Right lobe of liver (tissue), 6 donors: Measurements from ENCODE around the gene FGFR2. TPM values are rescaled to one million over a fixed set of nuclear protein-coding genes. Genes with fewer than 3 reads are reported as not detected.

Source experiments
- ATAC-seq, 4 donors: fragments of 200-7000 bp; cut with Tn5 transposase; one replicate each; pipeline ENCODE4 v1.9.1; 2020; ENCODE audit warnings: mild to moderate bottlenecking in 4 of 4, moderate library complexity in 4 of 4
- DNase-seq, 3 donors: peaks; one replicate each; pipeline ENCODE4 v3.0.0-alpha.2; 2020
- H3K27ac ChIP-seq, 3 donors: fragments of 200-600 bp; one replicate each; pipeline ENCODE4 v1.8.0; 2022
- H3K27me3 ChIP-seq, 2 donors: fragments of 200-600 bp; one replicate each; pipeline ENCODE4 v1.8.0; 2022
- H3K36me3 ChIP-seq, 4 donors: fragments of 200-600 bp; sonication (generic) in 1 of 4; one replicate each; pipeline versions ENCODE4 v1.5.1 to v1.8.0; 2017 to 2022; ENCODE audit warnings: control low read depth in 1 of 4
- H3K4me1 ChIP-seq, 4 donors: fragments of 200-600 bp; sonication (generic) in 1 of 4; one replicate each; pipeline versions ENCODE4 v1.5.1 to v1.8.0; 2017 to 2022; ENCODE audit warnings: control low read depth in 1 of 4
- H3K4me3 ChIP-seq, 3 donors: fragments of 200-600 bp; one replicate each; pipeline ENCODE4 v1.8.0; 2022
- H3K9me3 ChIP-seq, 4 donors: fragments of 200-600 bp; sonication (generic) in 1 of 4; one replicate each; pipeline versions ENCODE4 v1.5.1 to v1.8.0; 2017 to 2022; ENCODE audit warnings: control low read depth in 1 of 4
- CTCF ChIP-seq, 4 donors: fragments of 200-600 bp in 3 of 4; fragments of 450-650 bp in 1 of 4; IDR thresholded peaks; one replicate each; pipeline versions ENCODE4 v1.5.1 to v1.8.0; 2016 to 2022; ENCODE audit warnings: antibody characterized with exemption in 4 of 4, mild to moderate bottlenecking in 2 of 4
- POLR2A ChIP-seq: fragments of 450-650 bp; IDR thresholded peaks from one replicate; pipeline ENCODE4 v1.6.1; 2017; ENCODE audit warnings: antibody characterized with exemption, mild to moderate bottlenecking
- WGBS: methylation state at CpG from one replicate; pipeline ENCODE4 v1.1.6; 2018; ENCODE audit warnings: low coverage, low lambda C conversion rate; ENCODE audit not compliant: insufficient coverage; ENCODE audit errors: missing lambda C conversion rate; 5-methylcytosine and 5-hydroxymethylcytosine counted together
- intact Hi-C, 2 donors: fragments of 100-400 bp; cut with DNase I; formaldehyde crosslinking; loops; one replicate each; pipeline versions ENCODE4 v1.11.2 to v1.14.1; 2022
- total RNA-seq, 6 experiments: library from RNA; depleted of rRNA in 2 of 6; stranded (reverse); fragments of >200 nt in 2 of 6; fragmentation: NEBNext Ultra II Directional in 3 of 6; extraction: Animal tissue kit (Norgen Biotek cat#: 25700) in 3 of 6; gene quantifications; one replicate each; pipeline versions ENCODE4 v1.1.0 to v1.2.4, GENCODE V29; 2016 to 2023
- donor health status: DM: no; HTN: yes; CAD: no.
- donor health status: DM: no; HTN: no; CAD: no.
- donor health status: DM: no; HTN: no; CAD: no.
- donor health status: DM: no; HTN: yes; CAD: no.
- donor health status: DM: no; HTN: yes; CAD: no.

Gene FGFR2
- total RNA-seq, 6 experiments from 2014 or later, result 14.4 to 33.7 (median 23.0) TPM

- Histone ChIP-seq H3K4me1 (peaks cover 0 to 10% (median 0%) of the 10 kb centered on the region in 4 donors), H3K9me3 (no peaks in the 10 kb centered on the region), H3K27ac (no peak overlapping the region), H3K27me3 (no peaks in the 10 kb centered on the region), H3K36me3 (no peaks in the 10 kb centered on the region), H3K4me3 (no peak overlapping the region)
- DNase-seq (no peak), ATAC-seq (no peak)
- intact Hi-C loops, result no loop called here
- WGBS, result 79% methylated on average over 3 of the region's 6 CpGs
- TF ChIP-seq POLR2A (no peak), CTCF (IDR thresholded peaks at IDR 0.05) (no peak)
Observed at GRCh38 chr10:121459279-121459621, 139.0 kb downstream of the FGFR2 start.

- intact Hi-C loops, result no loop called here
- H3K4me1 ChIP-seq, result peaks cover 0 to 10% (median 0%) of the 10 kb centered on the region in 4 donors
- 20% methylated on average over 2 of the region's 3 CpGs for WGBS
- TF ChIP-seq POLR2A (no peak), CTCF (IDR thresholded peaks at IDR 0.05) (no peak)
- no peaks in the 10 kb centered on the region for H3K27me3 ChIP-seq
- no peak overlapping the region for H3K4me3 ChIP-seq
- H3K27ac ChIP-seq, result no peak overlapping the region
- no peak for ATAC-seq
- no peaks in the 10 kb centered on the region for H3K9me3 ChIP-seq
- H3K36me3 ChIP-seq, result no peaks in the 10 kb centered on the region
- DNase-seq, result no peak
Observed at GRCh38 chr10:121457729-121458128, 140.5 kb downstream of the FGFR2 start.

- Histone ChIP-seq H3K27ac (no peak overlapping the region), H3K36me3 (no peaks in the 10 kb centered on the region), H3K4me3 (no peak overlapping the region), H3K27me3 (no peaks in the 10 kb centered on the region), H3K9me3 (no peaks in the 10 kb centered on the region), H3K4me1 (peaks cover 0 to 10% (median 0%) of the 10 kb centered on the region in 4 donors)
- TF ChIP-seq CTCF (IDR thresholded peaks at IDR 0.05), result no peak
- TF ChIP-seq POLR2A, result no peak
- 63% methylated on average over 4 of the region's 5 CpGs for WGBS
- ATAC-seq (no peak), DNase-seq (no peak)
- intact Hi-C loops, result no loop called here
Observed at GRCh38 chr10:121455377-121455776, 142.9 kb downstream of the FGFR2 start.

GRCh38 chr10:121454781-121455180 is 143.5 kb downstream of the FGFR2 start:
- H3K27me3 ChIP-seq, result no peaks in the 10 kb centered on the region
- H3K4me3 ChIP-seq, result no peak overlapping the region
- no peak for TF ChIP-seq CTCF (IDR thresholded peaks at IDR 0.05)
- no peak for DNase-seq
- 18% methylated on average over 4 of the region's 4 CpGs for WGBS
- peaks cover 0 to 10% (median 0%) of the 10 kb centered on the region in 4 donors for H3K4me1 ChIP-seq
- no peaks in the 10 kb centered on the region for H3K9me3 ChIP-seq
- peak; percentile 70 to 97 (median 90) for ATAC-seq
- intact Hi-C loops, result no loop called here
- H3K36me3 ChIP-seq, result no peaks in the 10 kb centered on the region
- no peak overlapping the region for H3K27ac ChIP-seq

GRCh38 chr10:121453160-121453559 is 145.1 kb downstream of the FGFR2 start:
- DNase-seq, result no peak
- Histone ChIP-seq H3K36me3 (no peaks in the 10 kb centered on the region), H3K27me3 (no peaks in the 10 kb centered on the region), H3K4me3 (no peak overlapping the region), H3K9me3 (no peaks in the 10 kb centered on the region), H3K27ac (no peak overlapping the region), H3K4me1 (peaks cover 0 to 10% (median 0%) of the 10 kb centered on the region in 4 donors)
- 73% methylated on average over 1 of the region's 3 CpGs for WGBS
- TF ChIP-seq POLR2A (no peak), CTCF (IDR thresholded peaks at IDR 0.05) (no peak)
- intact Hi-C loops, result no loop called here
- no peak for ATAC-seq
